Memory B cell (primary cell): ENCODE data around the gene ADAMTS1.

ENCODE experiments used
- ATAC-seq: fragments of 150-1000 bp; cut with Tn5 transposase; 2 replicates; pipeline ENCODE4 v1.10.0; 2021; ENCODE audit warnings: low read depth, mild to moderate bottlenecking, moderate library complexity
- DNase-seq, 2 donors: peaks; one replicate each; pipeline ENCODE4 v3.0.0; 2022; ENCODE audit warnings: low spot score in 2 of 2
- H3K27ac Mint-ChIP-seq: one replicate; pipeline ENCODE4 v1.8.0; 2022; ENCODE audit warnings: mild to moderate bottlenecking, moderate library complexity, mixed read lengths
- H3K27me3 Mint-ChIP-seq: one replicate; pipeline ENCODE4 v1.8.0; 2022; ENCODE audit warnings: mixed read lengths
- H3K36me3 Mint-ChIP-seq: one replicate; pipeline ENCODE4 v1.8.0; 2022; ENCODE audit warnings: mild to moderate bottlenecking, mixed read lengths
- H3K4me1 Mint-ChIP-seq: one replicate; pipeline ENCODE4 v1.8.0; 2022; ENCODE audit warnings: mixed read lengths
- H3K4me3 Mint-ChIP-seq: one replicate; pipeline ENCODE4 v1.8.0; 2022; ENCODE audit warnings: mild to moderate bottlenecking, moderate library complexity, mixed read lengths
- H3K9me3 Mint-ChIP-seq: one replicate; pipeline ENCODE4 v1.8.0; 2022; ENCODE audit warnings: mixed read lengths

ADAMTS1 gene

GRCh38 chr21:26814386-26814785, 30.8 kb downstream of the ADAMTS1 start:
- DNase-seq (no peak), ATAC-seq (no peak)
- Mint-ChIP-seq H3K36me3 (no peaks in the 10 kb centered on the region), H3K4me3 (no peak overlapping the region), H3K4me1 (no peaks in the 10 kb centered on the region), H3K27me3 (no peaks in the 10 kb centered on the region), H3K9me3 (no peaks in the 10 kb centered on the region), H3K27ac (no peak overlapping the region)

- DNase-seq, result no peak
- Mint-ChIP-seq H3K27me3 (no peaks in the 10 kb centered on the region), H3K9me3 (no peaks in the 10 kb centered on the region)
These were observed 31.7 kb downstream of the ADAMTS1 start for GRCh38 chr21:26813426-26813998.

GRCh38 chr21:26812173-26812572, 33.0 kb downstream of the ADAMTS1 start:
- H3K27ac Mint-ChIP-seq, result no peak overlapping the region

More at GRCh38 chr21:26813426-26813998, 31.7 kb downstream of the ADAMTS1 start:
- no peaks in the 10 kb centered on the region for H3K36me3 Mint-ChIP-seq
- no peak overlapping the region for H3K4me3 Mint-ChIP-seq
- ATAC-seq, result no peak
- no peaks in the 10 kb centered on the region for H3K4me1 Mint-ChIP-seq
- no peak overlapping the region for H3K27ac Mint-ChIP-seq

GRCh38 chr21:26811482-26811881, 33.7 kb downstream of the ADAMTS1 start:
- ATAC-seq, result no peak
- H3K9me3 Mint-ChIP-seq, result no peaks in the 10 kb centered on the region
- H3K27ac Mint-ChIP-seq, result no peak overlapping the region

More at GRCh38 chr21:26812173-26812572, 33.0 kb downstream of the ADAMTS1 start:
- Mint-ChIP-seq H3K4me3 (no peak overlapping the region), H3K27me3 (no peaks in the 10 kb centered on the region), H3K36me3 (no peaks in the 10 kb centered on the region), H3K4me1 (no peaks in the 10 kb centered on the region), H3K9me3 (no peaks in the 10 kb centered on the region)
- ATAC-seq, result no peak
- DNase-seq, result no peak

GRCh38 chr21:26810676-26811415, 34.4 kb downstream of the ADAMTS1 start:
- Mint-ChIP-seq H3K27ac (no peak overlapping the region), H3K27me3 (no peaks in the 10 kb centered on the region), H3K4me1 (no peaks in the 10 kb centered on the region), H3K4me3 (no peak overlapping the region), H3K9me3 (no peaks in the 10 kb centered on the region), H3K36me3 (no peaks in the 10 kb centered on the region)
- DNase-seq (no peak), ATAC-seq (no peak)

More at GRCh38 chr21:26811482-26811881, 33.7 kb downstream of the ADAMTS1 start:
- H3K4me1 Mint-ChIP-seq, result no peaks in the 10 kb centered on the region
- no peaks in the 10 kb centered on the region for H3K27me3 Mint-ChIP-seq
- H3K4me3 Mint-ChIP-seq, result no peak overlapping the region
- no peak for DNase-seq
- H3K36me3 Mint-ChIP-seq, result no peaks in the 10 kb centered on the region

GRCh38 chr21:26810266-26810665, 34.9 kb downstream of the ADAMTS1 start:
- H3K4me1 Mint-ChIP-seq, result no peaks in the 10 kb centered on the region
- no peak overlapping the region for H3K4me3 Mint-ChIP-seq
- ATAC-seq (no peak), DNase-seq (no peak)
- no peaks in the 10 kb centered on the region for H3K9me3 Mint-ChIP-seq
- no peaks in the 10 kb centered on the region for H3K36me3 Mint-ChIP-seq
- H3K27ac Mint-ChIP-seq, result no peak overlapping the region
- H3K27me3 Mint-ChIP-seq, result no peaks in the 10 kb centered on the region

GRCh38 chr21:26809745-26810144, 35.5 kb downstream of the ADAMTS1 start:
- Mint-ChIP-seq H3K27me3 (no peaks in the 10 kb centered on the region), H3K36me3 (no peaks in the 10 kb centered on the region), H3K9me3 (no peaks in the 10 kb centered on the region), H3K4me1 (no peaks in the 10 kb centered on the region), H3K4me3 (no peak overlapping the region), H3K27ac (no peak overlapping the region)
- ATAC-seq (no peak), DNase-seq (no peak)

GRCh38 chr21:26806801-26807295, 38.4 kb downstream of the ADAMTS1 start:
- ATAC-seq, result no peak
- no peak overlapping the region for H3K4me3 Mint-ChIP-seq

GRCh38 chr21:26804895-26805609, 40.2 kb downstream of the ADAMTS1 start:
- no peaks in the 10 kb centered on the region for H3K27me3 Mint-ChIP-seq
- H3K27ac Mint-ChIP-seq, result no peak overlapping the region
- DNase-seq (no peak), ATAC-seq (no peak)
- no peaks in the 10 kb centered on the region for H3K4me1 Mint-ChIP-seq
- no peak overlapping the region for H3K4me3 Mint-ChIP-seq
- H3K36me3 Mint-ChIP-seq, result no peaks in the 10 kb centered on the region
- no peaks in the 10 kb centered on the region for H3K9me3 Mint-ChIP-seq

More at GRCh38 chr21:26806801-26807295, 38.4 kb downstream of the ADAMTS1 start:
- Mint-ChIP-seq H3K4me1 (no peaks in the 10 kb centered on the region), H3K27me3 (no peaks in the 10 kb centered on the region), H3K36me3 (no peaks in the 10 kb centered on the region), H3K9me3 (no peaks in the 10 kb centered on the region), H3K27ac (no peak overlapping the region)
- no peak for DNase-seq

GRCh38 chr21:26801498-26801897, 43.7 kb downstream of the ADAMTS1 start:
- H3K27ac Mint-ChIP-seq, result no peak overlapping the region
- no peak overlapping the region for H3K4me3 Mint-ChIP-seq
- H3K36me3 Mint-ChIP-seq, result no peaks in the 10 kb centered on the region
- no peaks in the 10 kb centered on the region for H3K9me3 Mint-ChIP-seq
- no peaks in the 10 kb centered on the region for H3K4me1 Mint-ChIP-seq
- no peaks in the 10 kb centered on the region for H3K27me3 Mint-ChIP-seq
- ATAC-seq (no peak), DNase-seq (no peak)

GRCh38 chr21:26800970-26801431, 44.2 kb downstream of the ADAMTS1 start:
- H3K27ac Mint-ChIP-seq, result no peak overlapping the region
- H3K4me3 Mint-ChIP-seq, result no peak overlapping the region
- no peaks in the 10 kb centered on the region for H3K36me3 Mint-ChIP-seq
- H3K9me3 Mint-ChIP-seq, result no peaks in the 10 kb centered on the region
- ATAC-seq (no peak), DNase-seq (no peak)
- H3K4me1 Mint-ChIP-seq, result no peaks in the 10 kb centered on the region
- no peaks in the 10 kb centered on the region for H3K27me3 Mint-ChIP-seq

- Mint-ChIP-seq H3K9me3 (no peaks in the 10 kb centered on the region), H3K27me3 (no peaks in the 10 kb centered on the region), H3K36me3 (no peaks in the 10 kb centered on the region), H3K27ac (no peak overlapping the region), H3K4me3 (no peak overlapping the region), H3K4me1 (no peaks in the 10 kb centered on the region)
- DNase-seq (no peak), ATAC-seq (no peak)
These were observed 44.8 kb downstream of the ADAMTS1 start for GRCh38 chr21:26800455-26800854.

GRCh38 chr21:26800001-26800400, 45.2 kb downstream of the ADAMTS1 start:
- H3K27ac Mint-ChIP-seq, result no peak overlapping the region
- DNase-seq (no peak), ATAC-seq (no peak)
- H3K4me3 Mint-ChIP-seq, result no peak overlapping the region
- H3K9me3 Mint-ChIP-seq, result no peaks in the 10 kb centered on the region
- H3K36me3 Mint-ChIP-seq, result no peaks in the 10 kb centered on the region
- H3K4me1 Mint-ChIP-seq, result no peaks in the 10 kb centered on the region
- no peaks in the 10 kb centered on the region for H3K27me3 Mint-ChIP-seq
